ENCODE data around the gene CYP4F8. TPM values are rescaled to one million over a fixed set of nuclear protein-coding genes. Genes with fewer than 3 reads are reported as not detected.
"Not testable (repeated sequence)": the region's sequence is repeated elsewhere in the genome, so short reads cannot be mapped to it uniquely, and the experiment has no call there.

CYP4F8 gene
- total RNA-seq = not detected
- long read RNA-seq = 0 reads

GRCh38 chr19:15614507-15615379 lies at the start of gene CYP4F8:
Gene CYP4F8 (plus strand): TSS chr19:15615218. CDS start chr19:15615617, 399 bp downstream.
- intact Hi-C loops (cut with micrococcal nuclease) = no loop called here
- no peak for DNase-seq
- ATAC-seq = no peak

- intact Hi-C loops (cut with micrococcal nuclease) = no loop called here
- no peak for ATAC-seq
Measured at GRCh38 chr19:15570420-15570819, 44.6 kb upstream of the CYP4F8 start.

GRCh38 chr19:15575406-15575805 lies 39.6 kb upstream of the CYP4F8 start:
- no peak for ATAC-seq
- intact Hi-C loops (cut with micrococcal nuclease) = no loop called here
- no peak for DNase-seq

More at GRCh38 chr19:15570420-15570819, 44.6 kb upstream of the CYP4F8 start:
- DNase-seq = no peak

- intact Hi-C loops (cut with micrococcal nuclease) = no loop called here
- DNase-seq = no peak
- no peak for ATAC-seq
Measured at GRCh38 chr19:15576526-15577156, 38.4 kb upstream of the CYP4F8 start.

GRCh38 chr19:15577184-15577771 lies 37.7 kb upstream of the CYP4F8 start:
- no peak for ATAC-seq
- intact Hi-C loops (cut with micrococcal nuclease) = no loop called here
- DNase-seq = no peak

- no peak for ATAC-seq
- intact Hi-C loops (cut with micrococcal nuclease) = no loop called here
- DNase-seq = no peak
Measured at GRCh38 chr19:15583346-15583745, 31.7 kb upstream of the CYP4F8 start.

GRCh38 chr19:15584095-15584494 lies 30.9 kb upstream of the CYP4F8 start:
- DNase-seq (no peak), ATAC-seq (no peak)
- intact Hi-C loops (cut with micrococcal nuclease) = no loop called here

- DNase-seq = peak; percentile 87
- intact Hi-C loops (cut with micrococcal nuclease) = no loop called here
- peak; percentile 84 for ATAC-seq
Measured at GRCh38 chr19:15584541-15585115, 30.4 kb upstream of the CYP4F8 start.

- intact Hi-C loops (cut with micrococcal nuclease) = no loop called here
- peak; percentile 55 for DNase-seq
- no peak for ATAC-seq
Measured at GRCh38 chr19:15587663-15588062, 27.4 kb upstream of the CYP4F8 start.

- intact Hi-C loops (cut with micrococcal nuclease) = no loop called here
- DNase-seq (no peak), ATAC-seq (no peak)
Measured at GRCh38 chr19:15588265-15588664, 26.8 kb upstream of the CYP4F8 start.

GRCh38 chr19:15589760-15590451 lies 25.1 kb upstream of the CYP4F8 start:
- no peak for DNase-seq
- ATAC-seq = no peak
- intact Hi-C loops (cut with micrococcal nuclease) = no loop called here

GRCh38 chr19:15591796-15592195 lies 23.2 kb upstream of the CYP4F8 start:
- intact Hi-C loops (cut with micrococcal nuclease) = no loop called here
- DNase-seq (no peak), ATAC-seq (no peak)

- intact Hi-C loops (cut with micrococcal nuclease); DNase-seq; ATAC-seq: not testable (repeated sequence)
Measured at GRCh38 chr19:15592506-15592905, 22.5 kb upstream of the CYP4F8 start.

- DNase-seq; intact Hi-C loops (cut with micrococcal nuclease): not testable (repeated sequence)
- ATAC-seq = peak; percentile 31
Measured at GRCh38 chr19:15593766-15594165, 21.3 kb upstream of the CYP4F8 start.

- intact Hi-C loops (cut with micrococcal nuclease) = no loop called here
- DNase-seq (no peak), ATAC-seq (no peak)
Measured at GRCh38 chr19:15595069-15595468, 19.9 kb upstream of the CYP4F8 start.

GRCh38 chr19:15607978-15608925 lies 6.8 kb upstream of the CYP4F8 start:
- DNase-seq; intact Hi-C loops (cut with micrococcal nuclease); ATAC-seq: not testable (repeated sequence)

GRCh38 chr19:15609261-15609660 lies 5.8 kb upstream of the CYP4F8 start:
- DNase-seq = no peak
- intact Hi-C loops (cut with micrococcal nuclease) = no loop called here
- ATAC-seq = no peak

GRCh38 chr19:15612342-15612741 lies 2.7 kb upstream of the CYP4F8 start:
- ATAC-seq = no peak
- no peak for DNase-seq
- intact Hi-C loops (cut with micrococcal nuclease) = no loop called here
